ENCODE results near the gene INSYN2A. TPM values are rescaled to one million over a fixed set of nuclear protein-coding genes. Genes with fewer than 3 reads are reported as not detected.
A peak's percentile ranks its signal among the peaks of the same experiment; 100 is the strongest.

INSYN2A gene, protein sequence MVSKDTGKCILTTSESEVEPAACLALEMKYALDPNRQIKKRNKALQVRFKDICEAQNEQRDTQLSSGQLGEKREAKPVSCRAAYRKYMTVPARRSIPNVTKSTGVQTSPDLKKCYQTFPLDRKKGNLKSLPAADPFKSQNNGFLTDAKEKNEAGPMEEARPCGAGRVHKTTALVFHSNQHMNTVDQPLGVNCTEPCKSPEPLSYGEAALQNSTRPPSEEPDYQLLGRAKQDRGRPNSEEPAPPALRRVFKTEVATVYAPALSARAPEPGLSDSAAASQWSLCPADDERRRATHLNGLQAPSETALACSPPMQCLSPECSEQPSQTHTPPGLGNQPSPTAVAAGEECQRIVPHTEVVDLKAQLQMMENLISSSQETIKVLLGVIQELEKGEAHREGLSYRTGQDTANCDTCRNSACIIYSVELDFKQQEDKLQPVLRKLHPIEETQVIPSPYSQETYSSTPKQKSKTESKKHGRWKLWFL
- total RNA-seq (1 to 10 TPM in 2 of 5 donors, not detected in 3; 2.6 to 4.4 TPM), polyA plus RNA-seq (1 to 10 TPM in 2 of 3 donors, under 1 TPM in 1; 0.18 to 1.2 (median 1.1) TPM)
- long read RNA-seq, donor 1, result 0 reads
- long read RNA-seq, donor 2, result 0 reads
- long read RNA-seq, donor 3, result 0 reads
- long read RNA-seq, donor 4, result 0 reads
- long read RNA-seq, donor 5, result 0 reads
- long read RNA-seq, donor 6, result 0 reads
- long read RNA-seq, donor 7, result 0 reads
- long read RNA-seq, donor 8, result 0 reads
- long read RNA-seq, donor 9, result 0 reads
- long read RNA-seq, donor 10, result 0 reads

GRCh38 chr10:127196282-127197153 is at the start of gene INSYN2A:
Gene INSYN2A (minus strand): TSS chr10:127196591. CDS start chr10:127176395, 20,196 bp downstream.
- peak within 1 kb of the TSS; percentile 41 to 57 (median 48) for H3K4me3 ChIP-seq
- DNase-seq, result peak in 1 of 2 donors; percentile 75
- TF ChIP-seq, protein P1, sequence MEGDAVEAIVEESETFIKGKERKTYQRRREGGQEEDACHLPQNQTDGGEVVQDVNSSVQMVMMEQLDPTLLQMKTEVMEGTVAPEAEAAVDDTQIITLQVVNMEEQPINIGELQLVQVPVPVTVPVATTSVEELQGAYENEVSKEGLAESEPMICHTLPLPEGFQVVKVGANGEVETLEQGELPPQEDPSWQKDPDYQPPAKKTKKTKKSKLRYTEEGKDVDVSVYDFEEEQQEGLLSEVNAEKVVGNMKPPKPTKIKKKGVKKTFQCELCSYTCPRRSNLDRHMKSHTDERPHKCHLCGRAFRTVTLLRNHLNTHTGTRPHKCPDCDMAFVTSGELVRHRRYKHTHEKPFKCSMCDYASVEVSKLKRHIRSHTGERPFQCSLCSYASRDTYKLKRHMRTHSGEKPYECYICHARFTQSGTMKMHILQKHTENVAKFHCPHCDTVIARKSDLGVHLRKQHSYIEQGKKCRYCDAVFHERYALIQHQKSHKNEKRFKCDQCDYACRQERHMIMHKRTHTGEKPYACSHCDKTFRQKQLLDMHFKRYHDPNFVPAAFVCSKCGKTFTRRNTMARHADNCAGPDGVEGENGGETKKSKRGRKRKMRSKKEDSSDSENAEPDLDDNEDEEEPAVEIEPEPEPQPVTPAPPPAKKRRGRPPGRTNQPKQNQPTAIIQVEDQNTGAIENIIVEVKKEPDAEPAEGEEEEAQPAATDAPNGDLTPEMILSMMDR (IDR thresholded peaks at IDR 0.05), result no peak
- TF ChIP-seq POLR2A (IDR thresholded peaks at IDR 0.05) (no peak), EP300 (IDR thresholded peaks at IDR 0.05) (no peak)
- peaks cover 0 to 47% (median 13%) of the 10 kb centered on the region in 3 donors for H3K27me3 ChIP-seq
- peaks cover 16 to 27% (median 22%) of the 10 kb centered on the region in 4 donors for H3K4me1 ChIP-seq
- 5 to 9% (median 8%) methylated on average over 38 to 81 of the region's 81 CpGs for WGBS, 5 donors
- peak within 1 kb of the TSS in 2 of 5 donors; percentile 20 to 34 for H3K27ac ChIP-seq
- H3K9me3 ChIP-seq, result no peaks in the 10 kb centered on the region
- intact Hi-C loops (cut with DNase I; ENCODE audit: low total_unique reads), result no loop called here
- H3K36me3 ChIP-seq, result peaks cover 0 to 8% (median 3%) of the 10 kb centered on the region in 4 donors

DNA sequence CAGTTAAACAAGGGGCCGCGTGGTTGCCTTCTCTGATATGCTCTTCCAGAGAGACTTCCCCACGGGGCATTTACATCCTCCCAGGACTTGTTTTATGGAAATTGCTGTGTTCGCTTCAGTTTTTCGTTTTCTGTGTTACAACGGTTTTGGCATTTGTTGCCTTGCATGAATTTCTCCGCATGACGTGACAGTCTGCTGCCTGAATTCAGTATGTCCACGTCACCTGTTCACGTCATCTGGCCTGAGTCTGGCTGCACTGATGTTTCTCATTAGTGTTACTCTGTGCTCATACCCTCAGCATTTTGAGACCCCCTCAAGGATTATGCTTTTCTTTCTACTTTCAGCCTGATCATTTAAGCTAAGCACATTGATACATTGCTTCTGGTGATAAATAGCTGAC is 49.1 kb upstream of the INSYN2A start:
- no peaks in the 10 kb centered on the region for H3K4me1 ChIP-seq
- no peaks in the 10 kb centered on the region for H3K27me3 ChIP-seq
- H3K27ac ChIP-seq, result no peak overlapping the region
- 87 to 95% (median 93%) methylated on average over 10 of the region's 10 CpGs for WGBS, 5 donors
- no peak overlapping the region for H3K4me3 ChIP-seq
- intact Hi-C loops (cut with DNase I; ENCODE audit: low total_unique reads), result no loop called here
- no peaks in the 10 kb centered on the region for H3K9me3 ChIP-seq
- TF ChIP-seq EP300 (IDR thresholded peaks at IDR 0.05) (no peak), POLR2A (IDR thresholded peaks at IDR 0.05) (no peak), POLR2AphosphoS5 (IDR thresholded peaks at IDR 0.05) (no peak)
- TF ChIP-seq, protein P1 (IDR thresholded peaks at IDR 0.05), result no peak
- peaks cover 0 to 19% (median 15%) of the 10 kb centered on the region in 4 donors for H3K36me3 ChIP-seq
- no peak for DNase-seq

DNA sequence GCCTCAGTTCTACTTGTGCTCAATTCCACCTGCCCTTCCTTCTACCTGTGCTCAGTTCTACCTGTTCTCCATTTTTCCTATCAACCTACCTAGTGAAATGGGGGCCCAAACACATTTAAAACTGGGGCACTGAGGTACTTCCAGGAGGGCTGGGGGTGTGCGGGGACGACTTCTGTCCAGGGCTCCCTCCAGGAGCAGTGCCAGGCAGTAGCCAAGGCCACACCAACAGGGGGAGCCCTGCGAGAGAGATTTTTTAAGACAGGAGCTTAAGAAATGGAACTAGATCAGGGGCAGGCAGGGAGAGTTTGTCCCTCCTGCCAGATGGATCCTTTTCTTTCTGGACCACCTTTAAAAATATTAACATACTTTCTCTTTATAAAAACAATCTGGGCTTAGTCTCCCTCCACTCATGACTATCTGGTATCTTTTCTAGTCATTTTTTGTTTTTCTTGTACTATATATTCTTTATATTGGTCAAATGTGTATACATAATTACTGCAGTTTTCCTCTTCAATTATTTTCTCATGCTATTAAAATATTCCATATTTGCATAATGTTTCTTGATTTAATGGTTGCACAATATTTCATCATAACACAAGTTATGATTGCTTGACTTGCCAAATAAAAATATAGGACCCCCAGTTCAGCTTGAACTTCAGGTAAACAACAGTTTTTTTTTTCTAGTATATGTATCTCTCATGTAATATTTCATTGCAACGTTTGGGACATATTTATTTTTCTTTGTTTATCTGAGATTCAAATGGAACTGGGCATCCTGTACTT is 47.3 kb upstream of the INSYN2A start:
- H3K4me3 ChIP-seq, result no peak overlapping the region
- H3K36me3 ChIP-seq, result peaks cover 0 to 10% (median 7%) of the 10 kb centered on the region in 4 donors
- no peaks in the 10 kb centered on the region for H3K9me3 ChIP-seq
- no peak overlapping the region for H3K27ac ChIP-seq
- intact Hi-C loops (cut with DNase I; ENCODE audit: low total_unique reads), result no loop called here
- WGBS, 5 donors, result 40 to 54% (median 48%) methylated on average over 4 of the region's 4 CpGs
- DNase-seq, result peak; percentile 34 to 54
- H3K4me1 ChIP-seq, result no peaks in the 10 kb centered on the region
- H3K27me3 ChIP-seq, result no peaks in the 10 kb centered on the region
- TF ChIP-seq EP300 (IDR thresholded peaks at IDR 0.05), result no peak
- TF ChIP-seq, protein P1 (IDR thresholded peaks at IDR 0.05), result peak in 3 of 7 experiments; percentile 7 to 33 (median 14)
- no peak for TF ChIP-seq POLR2A (IDR thresholded peaks at IDR 0.05)

Measured in stomach (tissue), 19 donors.